Activated T-helper 2 cell treated with anti-CD3 and anti-CD28 coated beads, Interferon-gamma antibody, Interleukin-2, Interleukin-4, amounts not matched to agents 10 μg/mL and 5 μg/mL and 100 μg/mL, durations not matched to agents 14 hours and 24 hours and 36 hours (primary cell): ENCODE results near the gene MARCHF10. TPM values are rescaled to one million over a fixed set of nuclear protein-coding genes. Genes with fewer than 3 reads are reported as not detected.

Source experiments
- DNase-seq: peaks from one replicate; pipeline ENCODE4 v3.0.0; 2021; ENCODE audit warnings: low spot score
- H3K27ac Mint-ChIP-seq: one replicate; pipeline ENCODE4 v1.8.0; 2021; ENCODE audit warnings: mixed read lengths
- H3K27me3 Mint-ChIP-seq: one replicate; pipeline ENCODE4 v1.8.0; 2021; ENCODE audit warnings: low read depth, mixed read lengths
- H3K36me3 Mint-ChIP-seq: one replicate; pipeline ENCODE4 v1.8.0; 2021; ENCODE audit warnings: low read depth, mixed read lengths
- H3K4me1 Mint-ChIP-seq: one replicate; pipeline ENCODE4 v1.8.0; 2021; ENCODE audit warnings: low read depth, mixed read lengths
- H3K4me3 Mint-ChIP-seq: one replicate; pipeline ENCODE4 v1.8.0; 2021; ENCODE audit warnings: low read depth, mild to moderate bottlenecking, moderate library complexity, mixed read lengths
- H3K9me3 Mint-ChIP-seq: one replicate; pipeline ENCODE4 v1.8.0; 2021; ENCODE audit warnings: mixed read lengths
- intact Hi-C: fragments of 100-400 bp; cut with micrococcal nuclease; formaldehyde crosslinking; loops from one replicate; pipeline ENCODE4 v1.15.1; 2023
- total RNA-seq: library from RNA; stranded (reverse); gene quantifications from 2 replicates; pipeline ENCODE4 v1.2.3, GENCODE V29; 2022

The MARCHF10 gene
- total RNA-seq, 1 donor from 2014 or later, result not detected

DNA sequence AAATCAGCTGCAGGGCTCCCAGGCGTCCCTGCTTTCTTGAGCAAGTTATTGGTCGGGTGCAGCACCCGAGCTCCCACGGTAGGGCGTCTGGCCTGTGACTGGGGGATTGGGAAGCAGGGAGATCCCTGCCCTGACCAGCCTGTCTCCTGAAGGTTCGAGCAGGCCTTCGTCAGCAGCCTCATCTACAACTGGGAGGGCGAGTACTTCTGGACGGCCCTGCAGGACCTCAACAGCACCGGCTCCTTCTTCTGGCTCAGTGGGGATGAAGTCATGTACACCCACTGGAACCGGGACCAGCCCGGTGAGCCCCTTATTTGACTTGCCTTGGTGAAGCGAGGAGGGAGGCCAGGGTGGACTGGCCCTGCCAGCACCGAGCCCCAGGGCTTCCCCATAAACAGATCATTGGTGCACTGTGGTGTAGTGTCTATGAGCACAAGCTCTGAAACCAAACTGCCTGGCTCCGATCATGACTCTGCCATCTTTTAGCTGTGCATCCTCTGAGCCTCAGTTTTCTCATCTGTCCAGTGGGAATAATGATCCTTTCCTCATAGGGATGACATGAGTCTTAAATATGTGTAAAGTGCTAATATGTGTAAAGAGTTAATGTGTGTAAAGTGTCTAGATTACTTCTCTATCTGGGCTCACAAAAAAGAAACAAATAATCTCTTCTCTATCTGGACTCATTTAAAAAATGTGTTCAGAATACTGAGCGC lies 131.7 kb downstream of the MARCHF10 start:
- no peak for DNase-seq
- no peaks in the 10 kb centered on the region for H3K36me3 Mint-ChIP-seq
- H3K9me3 Mint-ChIP-seq, result no peaks in the 10 kb centered on the region
- H3K27ac Mint-ChIP-seq, result no peak overlapping the region
- intact Hi-C loops, result no loop called here
- no peaks in the 10 kb centered on the region for H3K4me1 Mint-ChIP-seq
- no peak overlapping the region for H3K4me3 Mint-ChIP-seq
- H3K27me3 Mint-ChIP-seq, result no peaks in the 10 kb centered on the region

DNA sequence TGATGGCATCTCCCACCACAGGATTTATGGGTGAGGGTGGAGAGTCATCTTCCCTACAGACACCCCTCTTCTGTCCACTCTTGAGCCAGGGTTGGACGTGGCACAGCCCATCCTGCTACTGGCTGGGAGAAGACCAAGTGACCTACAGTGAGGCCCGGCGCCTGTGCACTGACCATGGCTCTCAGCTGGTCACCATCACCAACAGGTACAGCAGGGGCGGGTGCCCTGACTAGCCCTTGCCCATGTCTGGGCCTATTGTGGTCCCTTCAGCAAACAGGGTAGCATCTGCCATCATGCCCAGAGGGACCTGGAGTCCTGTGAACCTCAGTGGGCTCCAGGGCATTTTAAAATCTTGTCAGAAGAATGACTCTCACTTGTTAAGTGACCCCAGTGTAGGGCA lies 132.4 kb downstream of the MARCHF10 start:
- intact Hi-C loops, result no loop called here
- H3K36me3 Mint-ChIP-seq, result no peaks in the 10 kb centered on the region
- no peaks in the 10 kb centered on the region for H3K27me3 Mint-ChIP-seq
- H3K4me3 Mint-ChIP-seq, result no peak overlapping the region
- no peak for DNase-seq
- no peaks in the 10 kb centered on the region for H3K4me1 Mint-ChIP-seq
- no peak overlapping the region for H3K27ac Mint-ChIP-seq
- no peaks in the 10 kb centered on the region for H3K9me3 Mint-ChIP-seq

GRCh38 chr17:62675260-62675659 lies 132.9 kb downstream of the MARCHF10 start:
- intact Hi-C loops, result no loop called here
- Mint-ChIP-seq H3K9me3 (no peaks in the 10 kb centered on the region), H3K4me1 (no peaks in the 10 kb centered on the region), H3K27me3 (no peaks in the 10 kb centered on the region), H3K27ac (no peak overlapping the region), H3K36me3 (no peaks in the 10 kb centered on the region), H3K4me3 (no peak overlapping the region)
- DNase-seq, result no peak

GRCh38 chr17:62674841-62675240 lies 133.3 kb downstream of the MARCHF10 start:
- Mint-ChIP-seq H3K4me1 (no peaks in the 10 kb centered on the region), H3K9me3 (no peaks in the 10 kb centered on the region), H3K4me3 (no peak overlapping the region), H3K36me3 (no peaks in the 10 kb centered on the region), H3K27ac (no peak overlapping the region), H3K27me3 (no peaks in the 10 kb centered on the region)
- no peak for DNase-seq
- intact Hi-C loops, result no loop called here

- intact Hi-C loops, result no loop called here
- no peaks in the 10 kb centered on the region for H3K4me1 Mint-ChIP-seq
- no peak for DNase-seq
- no peaks in the 10 kb centered on the region for H3K9me3 Mint-ChIP-seq
- no peaks in the 10 kb centered on the region for H3K36me3 Mint-ChIP-seq
- no peaks in the 10 kb centered on the region for H3K27me3 Mint-ChIP-seq
- H3K4me3 Mint-ChIP-seq, result no peak overlapping the region
- H3K27ac Mint-ChIP-seq, result no peak overlapping the region
These were observed 133.8 kb downstream of the MARCHF10 start for GRCh38 chr17:62674363-62674739.

- no peak for DNase-seq
- Mint-ChIP-seq H3K4me3 (no peak overlapping the region), H3K4me1 (no peaks in the 10 kb centered on the region), H3K27me3 (no peaks in the 10 kb centered on the region), H3K27ac (no peak overlapping the region), H3K9me3 (no peaks in the 10 kb centered on the region), H3K36me3 (no peaks in the 10 kb centered on the region)
- intact Hi-C loops, result no loop called here
These were observed 134.3 kb downstream of the MARCHF10 start for GRCh38 chr17:62673614-62674362.

- Mint-ChIP-seq H3K4me3 (no peak overlapping the region), H3K36me3 (no peaks in the 10 kb centered on the region), H3K4me1 (no peaks in the 10 kb centered on the region), H3K27me3 (no peaks in the 10 kb centered on the region), H3K9me3 (no peaks in the 10 kb centered on the region), H3K27ac (no peak overlapping the region)
- DNase-seq, result no peak
- intact Hi-C loops, result loop anchor here (1.0 kb wide), 2 partner anchors 295 to 733 kb away; no protein-coding TSS in a partner anchor
These were observed 135.2 kb downstream of the MARCHF10 start for GRCh38 chr17:62672957-62673356.

GRCh38 chr17:62671553-62671952 lies 136.6 kb downstream of the MARCHF10 start:
- intact Hi-C loops, result no loop called here

DNA sequence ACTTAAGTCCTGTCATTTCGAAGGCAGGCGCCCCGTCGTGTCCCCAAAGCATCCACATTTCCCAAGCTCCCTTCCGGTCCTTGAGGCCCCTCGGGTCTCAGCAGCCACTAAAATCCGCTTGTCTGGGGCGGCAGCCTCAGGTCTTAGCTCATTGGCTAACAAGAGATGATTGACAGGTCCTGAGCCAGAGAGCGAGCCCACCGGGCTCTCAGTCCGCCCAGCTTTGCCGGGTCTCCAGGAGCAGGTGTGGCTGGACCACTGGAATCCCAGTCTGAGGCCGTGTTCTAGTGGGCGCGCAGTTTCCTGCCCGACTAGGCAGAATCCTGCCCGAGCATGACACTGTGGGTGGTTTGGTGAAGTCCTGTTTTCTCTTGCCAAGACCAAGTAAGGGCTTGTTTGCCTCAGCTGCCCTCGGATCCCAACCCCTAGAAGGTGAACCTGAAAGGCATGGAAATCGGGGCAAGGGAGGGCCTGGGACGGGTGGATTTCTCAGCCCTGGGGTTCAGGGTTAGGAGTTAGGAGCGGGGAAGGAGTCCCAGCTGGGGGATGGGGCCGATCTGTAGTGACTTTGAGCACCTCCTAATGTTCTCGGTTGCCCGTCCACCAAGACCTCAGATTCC lies 137.8 kb downstream of the MARCHF10 start:
- intact Hi-C loops, result no loop called here
- DNase-seq, result no peak
- Mint-ChIP-seq H3K9me3 (no peaks in the 10 kb centered on the region), H3K4me1 (no peaks in the 10 kb centered on the region), H3K4me3 (no peak overlapping the region), H3K27me3 (no peaks in the 10 kb centered on the region), H3K27ac (no peak overlapping the region), H3K36me3 (no peaks in the 10 kb centered on the region)

More at GRCh38 chr17:62671553-62671952, 136.6 kb downstream of the MARCHF10 start:
- Mint-ChIP-seq H3K4me3 (no peak overlapping the region), H3K9me3 (no peaks in the 10 kb centered on the region), H3K36me3 (no peaks in the 10 kb centered on the region), H3K27ac (no peak overlapping the region), H3K27me3 (no peaks in the 10 kb centered on the region), H3K4me1 (no peaks in the 10 kb centered on the region)
- DNase-seq, result no peak

DNA sequence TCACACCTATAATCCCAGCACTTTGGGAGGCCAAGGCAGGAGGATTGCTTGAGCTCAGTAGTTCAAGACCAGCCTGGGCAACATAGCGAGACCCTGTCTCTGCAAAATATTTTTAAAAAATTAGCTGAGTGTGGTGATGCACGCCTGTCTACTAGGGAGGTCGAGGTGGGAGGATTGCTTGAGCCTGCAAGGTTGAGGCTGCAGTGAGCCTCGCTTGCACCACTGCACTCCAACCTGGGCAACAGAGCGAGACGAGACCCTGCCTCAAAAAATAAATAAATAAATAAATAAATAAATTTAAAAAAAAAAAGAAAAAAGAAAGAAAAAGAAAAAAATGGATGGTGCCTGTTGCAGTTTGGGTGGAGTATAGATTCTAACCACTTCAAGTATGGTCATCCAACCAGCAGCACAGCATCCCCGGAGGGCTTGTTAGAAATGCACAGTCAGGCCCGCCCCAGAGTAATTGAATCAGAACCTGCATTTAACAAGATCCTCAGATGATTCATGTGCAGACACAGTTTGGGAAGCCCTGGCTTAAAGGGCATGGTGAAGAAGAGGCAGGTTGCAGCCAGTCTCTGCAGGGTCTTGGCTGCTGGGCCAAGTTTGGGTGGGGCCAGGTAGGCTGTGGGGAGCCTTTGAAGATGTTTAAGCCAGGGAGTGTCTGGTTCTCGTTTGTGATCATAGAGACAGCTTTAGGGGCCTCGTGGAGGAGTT lies 139.9 kb downstream of the MARCHF10 start:
- intact Hi-C loops, result no loop called here
- H3K9me3 Mint-ChIP-seq, result no peaks in the 10 kb centered on the region
- no peak overlapping the region for H3K4me3 Mint-ChIP-seq
- no peaks in the 10 kb centered on the region for H3K36me3 Mint-ChIP-seq
- DNase-seq, result no peak
- no peak overlapping the region for H3K27ac Mint-ChIP-seq
- H3K27me3 Mint-ChIP-seq, result no peaks in the 10 kb centered on the region
- no peaks in the 10 kb centered on the region for H3K4me1 Mint-ChIP-seq

DNA sequence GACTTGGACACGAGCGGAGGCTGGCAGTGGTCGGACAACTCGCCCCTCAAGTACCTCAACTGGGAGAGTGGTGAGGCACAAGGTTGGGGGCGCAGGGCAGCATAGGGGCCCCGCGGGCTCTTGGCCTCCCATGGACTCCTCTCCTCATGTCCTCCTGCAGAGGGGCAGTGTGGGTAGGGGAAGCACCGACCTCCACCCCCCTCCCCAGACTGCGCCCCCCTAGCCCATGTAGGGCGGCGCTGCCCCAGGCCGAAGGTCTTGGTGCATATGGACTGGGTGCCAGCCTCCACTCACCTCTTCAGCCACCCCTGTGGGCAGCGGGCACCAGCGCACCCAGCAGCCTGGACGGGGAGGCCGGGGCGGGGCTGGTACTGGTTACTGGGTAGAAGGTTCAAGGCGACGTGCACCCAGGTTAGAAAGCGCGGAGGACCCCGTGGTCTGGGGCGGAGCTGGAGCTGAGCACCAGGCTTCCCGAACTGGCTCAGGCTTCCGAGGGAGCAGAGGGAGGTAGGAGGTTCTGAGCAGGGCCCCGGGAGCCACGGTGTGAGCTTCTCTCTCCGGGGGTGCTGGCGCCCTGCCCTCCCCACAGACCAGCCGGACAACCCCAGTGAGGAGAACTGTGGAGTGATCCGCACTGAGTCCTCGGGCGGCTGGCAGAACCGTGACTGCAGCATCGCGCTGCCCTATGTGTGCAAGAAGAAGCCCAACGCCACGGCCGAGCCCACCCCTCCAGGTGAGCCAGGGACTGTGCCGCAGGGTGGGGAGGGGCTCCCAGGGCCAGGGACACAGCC lies 141.1 kb downstream of the MARCHF10 start:
- H3K4me3 Mint-ChIP-seq, result no peak overlapping the region
- no peaks in the 10 kb centered on the region for H3K4me1 Mint-ChIP-seq
- no peaks in the 10 kb centered on the region for H3K36me3 Mint-ChIP-seq
- H3K27ac Mint-ChIP-seq, result no peak overlapping the region
- H3K27me3 Mint-ChIP-seq, result peaks cover 6% of the 10 kb centered on the region
- intact Hi-C loops, result no loop called here
- no peak for DNase-seq
- no peaks in the 10 kb centered on the region for H3K9me3 Mint-ChIP-seq

GRCh38 chr17:62666061-62666800 lies 141.9 kb downstream of the MARCHF10 start:
- DNase-seq, result no peak
- intact Hi-C loops, result no loop called here
- Mint-ChIP-seq H3K4me1 (no peaks in the 10 kb centered on the region), H3K4me3 (no peak overlapping the region), H3K36me3 (no peaks in the 10 kb centered on the region), H3K9me3 (peaks cover 4% of the 10 kb centered on the region), H3K27ac (no peak overlapping the region), H3K27me3 (peaks cover 10% of the 10 kb centered on the region)
